Stimulated activated CD4-positive, alpha-beta T cell treated with anti-CD3 and anti-CD28 coated beads, Interleukin-4, amount 100 ng/mL, for 24 hours (primary cell): ENCODE measurements around the gene SH3PXD2B.

Experiments used
- DNase-seq: peaks from one replicate; pipeline ENCODE4 v3.0.0-alpha.2; 2020

Gene SH3PXD2B

DNA sequence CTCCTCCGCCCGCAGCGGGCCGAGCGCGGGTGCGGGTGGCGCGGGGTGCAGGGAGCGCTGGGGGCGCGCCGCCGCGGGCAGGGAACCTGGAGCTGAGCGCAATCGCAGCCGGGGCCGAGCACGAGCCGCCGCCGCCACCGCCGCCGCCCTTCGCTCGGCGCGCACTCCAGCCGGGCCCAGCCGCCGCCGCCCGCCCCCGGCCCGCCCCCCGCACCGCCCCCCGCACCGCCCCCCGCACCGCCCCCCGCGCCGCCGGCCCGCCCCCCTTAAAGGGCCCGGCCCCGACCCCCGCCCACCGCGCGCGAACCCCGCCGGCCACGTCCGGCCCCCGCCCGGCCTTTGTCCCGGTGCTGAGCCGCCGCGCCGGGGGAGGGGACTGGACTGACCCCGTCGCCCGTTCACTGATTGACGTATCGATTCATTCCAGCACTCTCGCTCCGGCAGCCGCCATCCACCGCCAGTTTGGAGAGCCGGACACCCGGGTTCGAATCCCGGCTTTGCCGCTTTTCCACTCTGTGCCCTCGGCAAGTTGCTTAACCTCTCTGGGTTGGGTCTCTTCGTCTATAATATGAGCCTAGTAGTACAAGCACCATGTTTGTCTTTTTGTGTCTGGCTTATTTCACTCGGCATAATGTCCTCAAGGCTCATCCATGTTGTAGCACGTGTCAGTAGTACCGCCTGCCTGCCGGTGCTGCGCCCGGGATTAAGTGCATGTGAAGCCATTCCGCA is at the start of gene SH3PXD2B:
Gene SH3PXD2B (minus strand): TSS at position 168 of the 729 bp plus-strand sequence. CDS start 173 bp downstream, outside the sequence.
- DNase-seq = peak; percentile 28

GRCh38 chr5:172502969-172503368 is 48.6 kb upstream of the SH3PXD2B start:
- DNase-seq = no peak

- no peak for DNase-seq
These were observed 48.1 kb upstream of the SH3PXD2B start for GRCh38 chr5:172502410-172502809.

- DNase-seq = no peak
These were observed 47.5 kb upstream of the SH3PXD2B start for GRCh38 chr5:172501708-172502320.

GRCh38 chr5:172499287-172499686 is 45.0 kb upstream of the SH3PXD2B start:
- DNase-seq = no peak

DNA sequence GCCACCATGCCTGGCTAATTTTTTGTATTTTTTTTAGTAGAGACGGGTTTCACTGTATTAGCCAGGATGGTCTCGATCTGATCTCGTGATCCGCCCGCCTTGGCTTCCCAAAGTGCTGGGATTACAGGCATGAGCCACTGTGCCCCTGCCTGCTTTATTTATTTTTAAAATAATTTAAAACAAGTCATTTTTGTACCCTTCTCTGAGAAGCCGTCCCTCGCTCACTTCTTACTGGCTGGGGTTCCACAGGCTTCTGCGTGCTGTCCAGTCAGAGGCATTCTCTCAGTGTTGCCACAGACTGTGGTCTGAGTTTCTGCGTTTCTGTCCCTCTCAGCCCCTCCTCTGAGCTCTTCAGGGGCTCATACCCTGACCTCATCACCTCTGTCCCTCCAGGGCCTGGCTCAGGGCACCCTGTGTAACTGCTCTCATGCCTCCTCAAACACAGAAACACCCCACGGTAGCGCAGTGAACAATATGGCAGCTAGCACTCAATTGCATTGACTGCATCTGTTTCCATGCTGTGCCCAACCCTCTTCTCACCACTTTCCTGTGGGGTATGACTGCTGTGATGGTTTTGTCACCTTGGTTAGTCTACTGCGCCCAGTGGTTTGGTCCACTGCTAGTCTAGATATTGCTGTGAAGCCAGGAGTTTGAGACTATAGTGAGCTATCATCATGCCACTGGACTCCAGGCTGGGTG is 44.3 kb upstream of the SH3PXD2B start:
- no peak for DNase-seq

DNA sequence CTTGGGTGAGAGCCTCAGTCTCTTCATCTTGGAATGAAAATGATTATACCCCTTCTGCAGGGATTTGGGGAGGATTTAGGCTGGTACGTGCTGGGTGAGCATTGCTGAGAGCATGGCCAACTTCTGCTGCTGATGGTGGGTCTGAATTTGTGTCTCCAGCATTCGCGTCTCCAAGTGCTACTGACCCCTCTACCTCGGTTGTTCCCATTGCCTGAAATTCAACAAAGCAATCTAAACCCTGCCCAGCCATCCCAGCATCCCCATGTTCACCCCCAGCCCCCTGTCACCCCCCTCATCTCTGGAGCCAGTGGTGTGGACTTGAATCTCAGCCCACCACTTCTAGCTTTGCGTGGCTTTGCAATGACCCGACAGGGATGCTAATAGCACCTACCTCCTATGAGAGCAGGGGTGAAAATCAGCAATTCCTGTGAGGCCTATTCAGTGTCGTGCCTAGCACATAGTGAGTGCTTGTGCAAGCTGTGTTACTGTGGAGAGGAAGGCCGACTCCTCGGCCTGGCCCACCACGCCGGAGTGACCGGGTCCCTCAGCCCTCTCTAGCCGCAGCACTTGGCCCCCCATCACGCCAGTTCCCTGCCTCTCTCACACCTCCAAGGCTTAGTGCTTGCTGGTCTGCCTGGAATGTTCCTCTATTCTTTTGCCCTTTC is 43.4 kb upstream of the SH3PXD2B start:
- no peak for DNase-seq

DNA sequence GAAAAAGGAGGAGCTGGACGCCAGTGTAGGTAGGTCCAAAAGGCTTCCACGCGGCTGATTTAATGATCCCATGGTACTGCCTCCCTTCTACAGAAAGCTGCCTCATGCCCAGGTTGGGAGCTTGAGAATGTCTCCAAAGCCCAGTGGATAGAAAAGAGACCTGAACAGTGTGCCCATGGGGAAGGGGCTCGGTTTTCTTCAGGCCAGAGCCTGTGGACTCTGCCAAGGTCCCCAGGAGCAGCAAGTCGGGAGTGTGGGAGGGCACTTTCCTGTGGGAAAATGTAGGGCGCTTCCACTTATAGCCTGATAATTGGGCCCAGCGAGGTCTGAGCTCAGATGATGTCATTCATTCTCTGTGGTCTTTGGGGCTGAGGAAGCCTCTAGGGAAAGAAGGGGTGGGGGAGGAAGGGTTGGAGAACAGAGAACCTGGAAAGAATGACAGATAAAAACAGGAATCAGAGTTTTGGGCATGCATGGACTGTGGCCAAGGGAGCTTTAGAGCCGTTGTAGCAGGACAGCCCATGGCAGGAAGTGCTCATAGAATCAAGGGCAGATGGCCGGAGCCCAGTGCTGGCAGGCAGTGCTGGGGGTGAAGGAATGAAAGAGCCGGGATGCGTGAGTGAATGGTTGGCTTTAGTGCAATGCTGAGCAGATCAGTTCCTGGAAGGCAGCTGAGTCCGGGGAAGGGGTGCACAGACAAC is 42.5 kb upstream of the SH3PXD2B start:
- DNase-seq = no peak

GRCh38 chr5:172494630-172495505 is 40.5 kb upstream of the SH3PXD2B start:
- DNase-seq = no peak

DNA sequence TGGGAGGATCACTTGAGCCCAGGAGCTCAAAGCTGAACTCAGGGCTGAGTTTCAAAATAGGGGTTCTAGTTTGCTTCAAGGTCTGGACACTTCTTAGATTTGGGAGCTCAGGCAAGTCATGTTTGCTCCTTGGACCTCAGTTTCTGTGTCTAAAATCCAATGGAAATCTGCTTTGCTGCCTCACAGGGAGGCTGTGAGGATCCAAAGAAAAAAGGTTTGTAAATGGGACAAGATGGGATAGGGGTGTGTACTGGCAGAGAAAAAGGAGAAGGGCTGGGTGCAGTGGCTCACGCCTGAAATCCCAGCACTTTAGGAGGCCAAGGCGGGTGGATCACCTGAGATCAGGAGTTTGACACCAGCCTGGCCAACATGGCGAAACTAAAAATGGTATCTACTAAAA is 39.6 kb upstream of the SH3PXD2B start:
- no peak for DNase-seq

- DNase-seq = no peak
These were observed 39.1 kb upstream of the SH3PXD2B start for GRCh38 chr5:172493461-172493860.

DNA sequence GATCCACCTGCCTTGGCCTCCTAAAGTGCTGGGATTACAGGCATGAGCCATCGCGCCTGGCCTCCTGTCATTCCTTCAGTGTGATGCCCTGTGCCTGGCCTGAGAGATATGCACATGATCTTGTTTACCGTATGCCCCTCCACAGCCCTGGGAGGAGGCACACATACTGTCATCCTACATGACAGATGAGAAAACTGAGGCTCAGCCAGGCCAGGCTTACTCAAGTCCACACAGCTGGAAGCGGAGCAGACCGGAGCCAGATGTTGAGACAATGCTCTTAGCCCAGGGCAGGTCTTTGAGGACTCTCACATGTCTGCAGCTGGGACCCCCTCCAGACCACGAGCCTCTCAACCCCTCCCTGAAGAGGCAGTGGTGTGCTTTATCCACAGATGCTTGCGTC is 38.7 kb upstream of the SH3PXD2B start:
- no peak for DNase-seq

DNA sequence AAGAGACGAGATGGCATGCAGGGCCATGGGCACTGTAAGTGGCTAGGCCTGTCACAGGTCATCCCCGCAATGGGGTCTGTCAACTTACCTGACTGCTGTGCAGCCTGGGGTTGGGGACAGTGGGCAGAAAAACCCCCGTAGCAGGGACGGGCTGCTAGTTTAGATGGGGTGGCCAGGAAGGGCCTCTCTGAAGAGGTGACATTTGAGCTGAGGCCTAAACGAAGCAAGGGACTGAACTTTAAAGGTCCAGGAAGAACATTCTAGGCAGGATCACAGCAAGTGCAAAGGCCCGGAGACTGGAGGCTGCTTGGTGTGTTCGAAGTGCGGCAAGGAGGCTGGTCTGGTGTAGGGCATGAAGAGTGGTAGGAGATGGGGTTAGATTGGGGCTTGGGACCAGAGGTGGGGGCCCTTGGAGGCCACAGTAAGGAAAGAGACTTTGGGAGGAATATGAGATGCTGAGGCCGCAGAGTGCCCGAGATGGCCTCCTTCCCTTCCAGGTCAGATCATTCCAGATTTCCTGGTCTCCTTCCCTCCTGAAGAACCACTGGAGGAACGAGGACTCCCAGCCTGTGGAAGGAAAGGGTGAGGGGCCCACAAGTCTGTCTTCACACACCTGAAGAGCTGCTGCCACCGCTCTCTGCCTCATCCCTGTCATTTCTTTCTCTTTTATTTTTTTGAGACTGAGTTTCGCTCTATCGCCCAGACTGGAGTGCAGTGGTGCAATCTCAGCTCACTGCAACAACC is 37.9 kb upstream of the SH3PXD2B start:
- DNase-seq = no peak

- DNase-seq = no peak
These were observed 37.2 kb upstream of the SH3PXD2B start for GRCh38 chr5:172491481-172491880.

DNA sequence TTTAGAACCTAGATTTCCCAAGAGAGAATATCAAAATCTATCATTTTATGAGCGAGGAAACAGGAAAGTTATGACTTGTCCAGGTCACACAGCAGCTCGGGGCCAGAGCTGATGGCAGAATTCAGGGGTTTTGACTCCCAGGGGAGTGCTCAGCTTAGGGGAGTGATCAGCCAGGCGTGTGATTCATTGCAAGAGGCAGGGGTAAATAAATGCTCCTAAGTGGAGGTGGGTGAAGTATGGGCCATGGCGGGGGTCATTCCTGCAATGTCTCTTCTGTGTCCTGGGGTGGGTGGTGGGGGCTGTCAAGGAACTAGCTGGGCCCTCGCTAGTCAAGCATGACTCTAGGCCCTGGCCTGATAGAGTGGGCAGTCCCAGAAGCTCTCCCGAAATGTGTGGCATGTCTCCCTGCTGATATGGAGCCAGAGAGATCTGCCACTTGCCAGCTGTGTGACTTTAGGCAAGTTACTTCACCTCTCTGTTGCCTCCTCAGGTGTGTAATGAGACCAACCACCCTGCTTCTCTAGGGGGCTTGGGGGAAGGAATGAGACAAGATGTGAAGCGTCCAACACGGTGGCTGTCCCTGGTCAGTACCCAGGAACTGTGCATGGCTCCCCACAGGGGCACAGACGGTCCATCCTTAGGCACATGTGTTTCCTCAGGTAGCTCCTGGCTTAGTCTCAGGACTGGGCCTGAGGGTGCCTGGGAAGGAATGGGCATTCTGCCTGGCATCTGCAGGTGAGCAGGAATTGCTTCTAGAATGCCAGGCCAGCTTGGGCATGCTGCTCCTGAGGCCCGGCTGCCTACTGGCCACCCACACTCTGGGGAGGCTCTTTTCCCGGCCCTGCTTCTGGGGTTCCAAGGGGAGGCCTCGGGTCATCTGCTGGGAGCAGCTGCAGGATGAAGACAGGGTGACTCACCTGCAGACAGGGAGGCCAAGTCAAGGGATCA is 36.5 kb upstream of the SH3PXD2B start:
- no peak for DNase-seq

DNA sequence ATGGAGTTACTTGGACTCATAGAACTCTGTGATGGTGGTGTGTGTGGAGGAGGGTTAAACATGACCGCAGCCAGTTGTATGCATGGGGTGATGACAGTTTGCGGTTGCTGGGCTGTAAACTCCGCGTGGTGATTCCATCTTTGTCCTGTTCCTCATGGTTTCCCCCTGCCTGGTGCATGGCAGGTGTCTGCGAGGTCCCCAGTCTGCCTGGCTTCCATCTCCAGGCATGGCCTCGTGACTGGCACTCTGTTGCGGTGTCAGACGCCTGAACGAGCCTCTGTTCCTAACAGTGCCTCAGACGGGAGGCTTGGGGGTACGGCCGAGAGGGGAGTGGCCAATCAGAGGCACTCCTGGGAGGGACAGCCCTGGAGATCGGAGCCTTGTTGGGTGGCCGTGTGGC is 33.9 kb upstream of the SH3PXD2B start:
- DNase-seq = no peak

DNA sequence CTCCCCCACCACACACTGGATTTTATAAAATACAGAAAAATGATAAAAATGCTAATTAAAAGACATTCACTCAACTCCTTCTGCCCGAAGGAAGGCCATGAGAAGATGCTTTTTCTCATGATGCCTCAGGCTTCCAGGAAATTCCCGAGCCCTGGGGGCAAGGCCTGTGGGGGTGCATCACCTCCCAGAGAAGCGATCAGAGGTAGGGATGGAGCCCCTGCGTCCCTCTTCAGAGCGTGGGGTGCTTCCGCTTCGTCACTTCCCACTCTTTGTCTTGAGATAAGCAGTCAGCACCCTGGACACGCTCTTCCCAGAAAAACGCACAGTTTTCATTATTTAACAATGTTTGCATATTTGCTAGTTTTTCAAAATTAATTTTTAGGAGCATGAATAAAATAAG is 33.3 kb upstream of the SH3PXD2B start:
- no peak for DNase-seq

DNA sequence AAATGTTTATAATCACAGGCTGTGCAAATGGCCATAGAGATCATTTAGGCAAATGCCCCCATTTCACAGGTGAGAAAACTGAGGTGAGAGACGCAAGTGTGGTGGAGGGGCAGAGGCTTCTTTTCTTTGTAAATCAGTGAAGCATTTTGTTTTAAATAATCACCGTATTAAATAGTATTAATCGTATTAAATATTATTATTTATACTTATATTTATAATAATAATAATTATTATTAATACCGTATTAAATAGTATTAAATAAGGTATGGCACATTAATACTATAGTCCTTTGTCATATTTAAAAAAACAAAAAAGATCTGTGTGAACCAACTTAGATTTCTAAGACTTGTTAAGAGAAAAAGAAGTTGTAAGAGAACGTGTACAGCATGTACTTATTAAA is 32.6 kb upstream of the SH3PXD2B start:
- DNase-seq = no peak

- DNase-seq = no peak
These were observed 32.1 kb upstream of the SH3PXD2B start for GRCh38 chr5:172486451-172486850.
